H1 (cell line): ENCODE data around the gene PSMD12. TPM values are rescaled to one million over a fixed set of nuclear protein-coding genes. Genes with fewer than 3 reads are reported as not detected.

ENCODE experiments used
- CTCF ChIA-PET: fragments of 300-600 bp; sonication (Branson Sonifier 250); formaldehyde crosslinking; loops from one replicate; lab custom pipeline; 2021; ENCODE audit not compliant: partially characterized antibody; lab: Charles Lee
- POLR2A ChIA-PET: fragments of 300-600 bp; sonication (Branson Sonifier 250); formaldehyde crosslinking; loops from one replicate; lab custom pipeline; 2021; ENCODE audit warnings: inconsistent platforms; ENCODE audit not compliant: partially characterized antibody; lab: Charles Lee
- DNase-seq, 2 experiments: peaks; one replicate each; pipeline versions ENCODE4 v3.0.0 to v3.0.0-alpha.2; 2010 to 2022; ENCODE audit warnings: low spot score in 2 of 2, low read depth in 1 of 2, mixed read lengths in 1 of 2
- FAIRE-seq: peaks from 2 replicates; lab custom pipeline; 2011; peaks lifted over from hg19 to GRCh38; lab: Jason Lieb, UNC
- H2AFZ ChIP-seq: 2 replicates; pipeline ENCODE4 v1.8.1; 2012; ENCODE audit warnings: low read length, inconsistent platforms
- H2AK5ac ChIP-seq: 2 replicates; pipeline ENCODE4 v1.6.1; 2013; ENCODE audit warnings: low read depth, low read length
- H2BK120ac ChIP-seq: replicated peaks from 2 replicates; pipeline ENCODE3; 2013; ENCODE audit warnings: low read depth, low read length, inconsistent platforms
- H2BK12ac ChIP-seq: 2 replicates; pipeline ENCODE4 v1.6.1; 2013; ENCODE audit warnings: low read depth, low read length
- H2BK15ac ChIP-seq: 2 replicates; pipeline ENCODE4 v1.6.1; 2013; ENCODE audit warnings: low read length
- H2BK20ac ChIP-seq: 2 replicates; pipeline ENCODE4 v1.6.1; 2013; ENCODE audit warnings: low read length
- H2BK5ac ChIP-seq: 2 replicates; pipeline ENCODE4 v1.6.1; 2013; ENCODE audit warnings: low read depth, low read length
- H3K14ac ChIP-seq: 2 replicates; pipeline ENCODE4 v1.6.1; 2013; ENCODE audit warnings: inconsistent platforms; ENCODE audit not compliant: insufficient read length
- H3K18ac ChIP-seq: 2 replicates; pipeline ENCODE4 v1.6.1; 2013; ENCODE audit warnings: low read length; ENCODE audit errors: extremely low read depth
- H3K23ac ChIP-seq: 2 replicates; pipeline ENCODE4 v1.6.1; 2013; ENCODE audit warnings: inconsistent platforms; ENCODE audit not compliant: insufficient read length
- H3K23me2 ChIP-seq: 2 replicates; pipeline ENCODE4 v1.6.1; 2013; ENCODE audit warnings: low read depth, low read length
- H3K27ac ChIP-seq: 2 replicates; pipeline ENCODE4 v1.6.1; 2011; ENCODE audit warnings: low read depth, low read length, inconsistent platforms
- H3K27me3 ChIP-seq, 4 experiments: replicated peaks in 1 of 4; 1 replicate in 1 of 4; 2 replicates in 3 of 4; pipeline versions ENCODE4 v1.6.1 to v1.8.1; 2011 to 2013; ENCODE audit warnings: low read length in 3 of 4, mild to moderate bottlenecking in 3 of 4, inconsistent platforms in 2 of 4, mixed read lengths in 2 of 4, moderate library complexity in 1 of 4; ENCODE audit not compliant: control insufficient read depth in 3 of 4, insufficient read depth in 3 of 4; ENCODE audit errors: extremely low read depth in 1 of 4
- H3K36me3 ChIP-seq, 4 experiments: 2 replicates each; pipeline versions ENCODE4 v1.6.1 to v1.8.1; 2011 to 2013; ENCODE audit warnings: mild to moderate bottlenecking in 4 of 4, low read length in 3 of 4, moderate library complexity in 2 of 4, control low read depth in 1 of 4, inconsistent platforms in 1 of 4; ENCODE audit not compliant: insufficient read depth in 4 of 4, control insufficient read depth in 2 of 4
- H3K4ac ChIP-seq: replicated peaks from 2 replicates; pipeline ENCODE3; 2013; ENCODE audit warnings: low read length, low read depth, mixed read lengths, inconsistent platforms; ENCODE audit not compliant: insufficient read length
- H3K4me1 ChIP-seq, 4 experiments: replicated peaks in 1 of 4; 1 replicate in 1 of 4; 2 replicates in 3 of 4; pipeline versions ENCODE4 v1.6.1 to v1.8.1; 2011 to 2013; ENCODE audit warnings: low read length in 3 of 4, inconsistent platforms in 2 of 4, mixed read lengths in 1 of 4; ENCODE audit not compliant: insufficient read depth in 4 of 4, control insufficient read depth in 3 of 4
- H3K4me2 ChIP-seq, 2 experiments: 2 replicates each; pipeline versions ENCODE4 v1.6.1 to v1.8.1; 2011 to 2013; ENCODE audit warnings: low read depth in 2 of 2, low read length in 2 of 2, control low read depth in 1 of 2, inconsistent platforms in 1 of 2, mild to moderate bottlenecking in 1 of 2; ENCODE audit not compliant: insufficient read depth in 1 of 2
- H3K4me3 ChIP-seq, 4 experiments: fragments of 200-600, 300-600 bp in 1 of 4; sonication (generic), shearing (Covaris generic), sonication (Bioruptor Twin) in 1 of 4; 2 replicates each; pipeline versions ENCODE4 v1.5.1 to v1.8.1; 2011 to 2016; ENCODE audit warnings: low read length in 4 of 4, low read depth in 3 of 4, control low read depth in 2 of 4, inconsistent platforms in 2 of 4, mild to moderate bottlenecking in 2 of 4, mixed read lengths in 1 of 4, moderate library complexity in 1 of 4; ENCODE audit not compliant: insufficient read depth in 2 of 4; ENCODE audit errors: extremely low read depth in 1 of 4
- H3K56ac ChIP-seq: replicated peaks from 2 replicates; pipeline ENCODE3; 2013; ENCODE audit warnings: low read depth, mild to moderate bottlenecking, mixed read lengths, low read length, inconsistent platforms; ENCODE audit not compliant: insufficient read length
- H3K79me1 ChIP-seq: 2 replicates; pipeline ENCODE4 v1.6.1; 2013; ENCODE audit warnings: low read depth, low read length, control low read depth
- H3K79me2 ChIP-seq, 2 experiments: 2 replicates each; pipeline versions ENCODE4 v1.6.1 to v1.8.1; 2012 to 2013; ENCODE audit warnings: low read length in 2 of 2, mild to moderate bottlenecking in 2 of 2, inconsistent platforms in 1 of 2; ENCODE audit not compliant: insufficient read depth in 2 of 2, control insufficient read depth in 1 of 2
- H3K9ac ChIP-seq, 4 experiments: replicated peaks in 1 of 4; 1 replicate in 1 of 4; 2 replicates in 3 of 4; pipeline versions ENCODE4 v1.6.1 to v1.8.1; 2011 to 2013; ENCODE audit warnings: low read depth in 3 of 4, low read length in 3 of 4, control low read depth in 2 of 4, mild to moderate bottlenecking in 2 of 4, moderate library complexity in 2 of 4, inconsistent platforms in 1 of 4; ENCODE audit errors: extremely low read depth in 1 of 4
- H3K9me3 ChIP-seq, 2 experiments: 2 replicates each; pipeline versions ENCODE4 v1.6.1 to v1.8.1; 2012 to 2013; ENCODE audit warnings: mild to moderate bottlenecking in 2 of 2, moderate library complexity in 2 of 2, control low read depth in 1 of 2, inconsistent platforms in 1 of 2, low read depth in 1 of 2, low read length in 1 of 2, mixed read lengths in 1 of 2; ENCODE audit not compliant: insufficient read depth in 2 of 2
- H4K20me1 ChIP-seq, 2 experiments: replicated peaks in 1 of 2; 2 replicates each; pipeline versions ENCODE3 to v1.8.1; 2011 to 2013; ENCODE audit warnings: inconsistent platforms in 2 of 2, low read length in 2 of 2, mild to moderate bottlenecking in 1 of 2; ENCODE audit not compliant: insufficient read depth in 2 of 2, control insufficient read depth in 1 of 2
- H4K5ac ChIP-seq: 2 replicates; pipeline ENCODE4 v1.6.1; 2013; ENCODE audit warnings: low read length, low read depth, mixed read lengths, inconsistent platforms; ENCODE audit not compliant: insufficient read length
- H4K8ac ChIP-seq: 2 replicates; pipeline ENCODE4 v1.8.0; 2013; ENCODE audit warnings: mild to moderate bottlenecking, moderate library complexity, low read length, inconsistent platforms; ENCODE audit not compliant: insufficient read depth; ENCODE audit errors: extremely low read depth
- H4K91ac ChIP-seq: replicated peaks from 2 replicates; pipeline ENCODE3; 2013; ENCODE audit warnings: low read length, mixed read lengths, inconsistent platforms; ENCODE audit not compliant: insufficient read length
- KDM1A ChIP-seq: fragments of 200-600, 300-600 bp; sonication (generic); IDR thresholded peaks from 2 replicates; pipeline ENCODE4 v1.7.1; 2016; ENCODE audit warnings: mild to moderate bottlenecking, low read length, borderline replicate concordance
- POLR2A ChIP-seq, 2 experiments: IDR thresholded peaks; 1 replicate in 1 of 2; 2 replicates in 1 of 2; pipeline ENCODE4 v1.6.1; 2011; ENCODE audit warnings: low read depth in 2 of 2, low read length in 2 of 2, mild to moderate bottlenecking in 2 of 2; ENCODE audit errors: control extremely low read depth in 1 of 2
- TCF12 ChIP-seq: IDR thresholded peaks from 2 replicates; pipeline ENCODE4 v1.6.1; 2011; ENCODE audit warnings: low read depth, mild to moderate bottlenecking, low read length
- WGBS, 2 experiments: shearing (Covaris generic) in 1 of 2; methylation state at CpG; one replicate each; pipeline versions ENCODE4 v1.1.6 to v1.1.7; 2013 to 2015; ENCODE audit warnings: low lambda C conversion rate in 2 of 2, mixed read lengths in 2 of 2, inconsistent platforms in 1 of 2, low coverage in 1 of 2, missing lambda C conversion rate in 1 of 2; ENCODE audit not compliant: insufficient replicate concordance in 2 of 2, insufficient coverage in 1 of 2, insufficient read length in 1 of 2; ENCODE audit errors: extremely low coverage in 1 of 2, missing lambda C conversion rate in 1 of 2; 5-methylcytosine and 5-hydroxymethylcytosine counted together
- polyA plus RNA-seq, 7 experiments: library from polyadenylated mRNA; depleted of rRNA in 3 of 7; stranded (reverse) in 5 of 7; unstranded in 2 of 7; fragments of >200 nt in 5 of 7; fragments of 200-250 nt in 2 of 7; gene quantifications; 1 replicate in 5 of 7; 2 replicates in 1 of 7; 4 replicates in 1 of 7; pipeline versions ENCODE4 v1.2.1 to v1.2.3, GENCODE V29; 2011 to 2013; ENCODE audit warnings: missing spikeins in 2 of 7, mixed read lengths in 2 of 7
- total RNA-seq: library from RNA; stranded (reverse); fragmentation: NEBNext Ultra II Directional; extraction: Animal tissue kit (Norgen Biotek cat#: 25700); gene quantifications from 2 replicates; pipeline ENCODE4 v1.2.1, GENCODE V29; 2021

PSMD12 gene
- total and polyA plus RNA-seq, 2 of the 8 experiments (the other 6 are each of a cell fraction or from before 2014, with no cell fraction given): 14.0 to 82.4 TPM

DNA sequence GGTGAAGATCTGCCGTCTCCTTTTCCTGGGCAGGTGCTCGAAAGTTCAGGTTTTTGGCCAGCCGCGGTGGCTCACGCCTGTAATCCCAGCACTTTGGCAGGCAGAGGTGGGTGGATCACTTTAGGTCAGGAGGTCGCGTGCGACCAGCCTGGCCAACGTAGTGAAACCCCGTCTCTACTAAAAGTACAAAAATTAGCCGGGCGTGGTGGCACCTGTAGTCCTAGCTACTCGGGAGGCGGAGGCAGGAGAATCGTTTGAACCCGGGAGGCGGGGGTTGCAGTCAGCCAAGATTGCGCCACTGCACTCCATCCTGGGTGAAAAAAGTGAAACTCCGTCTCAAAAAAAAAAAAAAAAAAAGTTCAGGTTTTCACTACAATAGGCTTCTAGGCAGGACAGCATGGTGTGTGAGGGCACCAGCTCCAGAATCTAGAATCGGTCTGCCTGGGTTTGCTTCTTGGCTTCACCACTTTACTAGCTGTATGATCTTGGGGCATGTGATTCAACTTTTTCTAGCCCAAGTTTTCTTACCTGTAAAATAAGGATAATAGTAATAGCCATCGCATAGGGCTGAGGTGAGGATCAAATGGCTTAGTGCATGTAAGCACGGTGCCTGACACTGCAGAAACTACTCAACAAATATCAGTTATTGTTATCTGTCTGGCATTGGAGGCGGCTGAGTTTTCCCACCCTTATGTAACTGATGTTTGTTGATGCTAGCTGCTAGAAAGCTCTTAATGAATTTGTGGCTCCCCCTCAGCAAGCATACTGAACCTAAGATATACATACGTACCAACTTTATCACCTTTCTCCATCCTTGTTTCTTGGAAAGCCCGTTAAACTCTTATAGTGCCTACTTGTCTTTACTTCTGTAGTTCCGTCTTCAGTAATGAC lies 1.3 kb downstream of the PSMD12 start:
- Histone ChIP-seq H2BK12ac (no peak overlapping the region), H3K4me1 (peaks cover 0 to 5% (median 4%) of the 10 kb centered on the region in 4 experiments; a peak in 4 of 7 replicates), H3K36me3 (peaks cover 0 to 6% (median 0%) of the 10 kb centered on the region in 4 experiments; a peak in 2 of 8 replicates), H3K27ac (no peak overlapping the region), H4K20me1 (peaks cover 2 to 9% of the 10 kb centered on the region in 2 experiments), H2BK15ac (no peak overlapping the region), H2AK5ac (no peak overlapping the region; the same call in 1 of the 2 replicates), H3K23ac (no peak overlapping the region), H3K18ac (no peak overlapping the region), H3K23me2 (peaks cover 6% of the 10 kb centered on the region; the same call in 1 of the 2 replicates), H2BK5ac (peak overlapping the region; percentile 96), H4K8ac (no peak overlapping the region), H3K79me1 (no peaks in the 10 kb centered on the region), H3K14ac (no peak overlapping the region), H3K27me3 (no peaks in the 10 kb centered on the region), H4K91ac (no peak overlapping the region), H3K79me2 (peaks cover 40 to 62% of the 10 kb centered on the region in 2 experiments), H2BK120ac (no peak overlapping the region), H3K4me2 (peak overlapping the region; percentile 79 to 98), H3K9me3 (no peaks in the 10 kb centered on the region), H4K5ac (no peak overlapping the region), H2AFZ (no peak overlapping the region), H2BK20ac (no peak overlapping the region), H3K4ac (no peak overlapping the region), H3K9ac (peak overlapping the region; percentile 77 to 97 (median 94); a peak in 5 of 7 replicates), H3K56ac (no peak overlapping the region), H3K4me3 (peak overlapping the region; percentile 86 to 99 (median 98))
- TF ChIP-seq POLR2A (IDR thresholded peaks at IDR 0.05; ENCODE audit: control extremely low read depth in 1 of 2, low read depth in 2 of 2, low read length in 2 of 2): no peak
- TF ChIP-seq KDM1A: no peak
- TF ChIP-seq TCF12: no peak
- DNase-seq: peak in 1 of 2 experiments; percentile 19
- CTCF ChIA-PET: interaction anchor here (0.6 to 1.4 kb wide), 8 partner anchors 10 to 325 kb away, joined by 3 to 4 read pairs (median 3); no protein-coding TSS in a partner anchor
- FAIRE-seq: no peak
- 84% methylated on average over 26 of the region's 26 CpGs; no CpG with 5 or more reads in 1 of the 2 experiments for WGBS, 2 experiments
- POLR2A ChIA-PET: interaction anchor here (0.6 to 3.9 kb wide), 12 partner anchors 9 to 1009 kb away, joined by 3 to 17 read pairs (median 4); no protein-coding TSS in a partner anchor
